ENCODE data around the gene CCDC9B.
A peak's percentile ranks its signal among the peaks of the same experiment; 100 is the strongest.

Gene CCDC9B

DNA sequence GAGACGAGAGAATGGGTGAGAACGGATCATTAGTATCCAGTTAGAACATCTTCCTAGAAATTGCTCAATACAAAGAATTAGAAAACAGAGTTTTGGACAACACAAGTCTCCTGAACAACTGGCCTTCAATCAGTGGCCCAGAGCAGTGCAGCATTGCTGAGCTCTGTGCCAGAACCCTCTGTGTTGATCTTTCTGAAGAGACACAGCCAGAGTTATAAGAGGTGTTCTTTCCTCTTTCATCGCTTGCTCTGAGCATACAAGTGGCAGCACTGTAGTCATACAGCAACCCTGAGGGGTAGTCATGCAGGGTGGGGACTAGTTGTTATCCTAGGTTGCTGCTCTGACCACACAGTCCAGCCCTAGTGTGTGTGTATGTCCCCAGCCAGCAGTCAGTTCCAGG, 45.7 kb upstream of the CCDC9B start:
- Histone ChIP-seq H3K4me2 (ENCODE audit: low read depth, low read length) (no peak overlapping the region), H3K9ac (ENCODE audit: low read length) (no peak overlapping the region), H4K20me1 (ENCODE audit: insufficient read depth, low read length) (no peaks in the 10 kb centered on the region), H3K4me3 (ENCODE audit: low read length) (no peak overlapping the region), H2AFZ (ENCODE audit: low read length) (no peak overlapping the region), H3K9me2 (replicated peaks; ENCODE audit: insufficient read depth, low read length) (no peaks in the 10 kb centered on the region), H3K27ac (ENCODE audit: low read length) (no peak overlapping the region), H3K36me3 (replicated peaks; ENCODE audit: insufficient read depth, low read length) (0 out of 2 replicates have a peak, but pooled peaks cover 5% of the 10 kb centered on the region), H3K9me3 (replicated peaks; ENCODE audit: insufficient read depth, low read length) (no peaks in the 10 kb centered on the region), H3F3A (ENCODE audit: insufficient read depth, low read length) (0 out of 2 replicates have a peak, but pooled peaks cover 2% of the 10 kb centered on the region), H3K79me2 (ENCODE audit: low read length) (peaks cover 30% of the 10 kb centered on the region), H3K4me1 (ENCODE audit: low read length) (no peaks in the 10 kb centered on the region), H3K27me3 (replicated peaks; ENCODE audit: insufficient read depth, low read length) (no peaks in the 10 kb centered on the region)
- TF ChIP-seq, protein P1, sequence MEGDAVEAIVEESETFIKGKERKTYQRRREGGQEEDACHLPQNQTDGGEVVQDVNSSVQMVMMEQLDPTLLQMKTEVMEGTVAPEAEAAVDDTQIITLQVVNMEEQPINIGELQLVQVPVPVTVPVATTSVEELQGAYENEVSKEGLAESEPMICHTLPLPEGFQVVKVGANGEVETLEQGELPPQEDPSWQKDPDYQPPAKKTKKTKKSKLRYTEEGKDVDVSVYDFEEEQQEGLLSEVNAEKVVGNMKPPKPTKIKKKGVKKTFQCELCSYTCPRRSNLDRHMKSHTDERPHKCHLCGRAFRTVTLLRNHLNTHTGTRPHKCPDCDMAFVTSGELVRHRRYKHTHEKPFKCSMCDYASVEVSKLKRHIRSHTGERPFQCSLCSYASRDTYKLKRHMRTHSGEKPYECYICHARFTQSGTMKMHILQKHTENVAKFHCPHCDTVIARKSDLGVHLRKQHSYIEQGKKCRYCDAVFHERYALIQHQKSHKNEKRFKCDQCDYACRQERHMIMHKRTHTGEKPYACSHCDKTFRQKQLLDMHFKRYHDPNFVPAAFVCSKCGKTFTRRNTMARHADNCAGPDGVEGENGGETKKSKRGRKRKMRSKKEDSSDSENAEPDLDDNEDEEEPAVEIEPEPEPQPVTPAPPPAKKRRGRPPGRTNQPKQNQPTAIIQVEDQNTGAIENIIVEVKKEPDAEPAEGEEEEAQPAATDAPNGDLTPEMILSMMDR (IDR thresholded peaks at IDR 0.05; ENCODE audit: low read length) = no peak
- no peak for TF ChIP-seq EZH2phosphoT487 (IDR thresholded peaks at IDR 0.05; ENCODE audit: low read length)
- no peak for TF ChIP-seq EZH2 (optimal IDR thresholded peaks at IDR 0.05; ENCODE audit: low read depth, low read length)
- DNase-seq = no peak

DNA sequence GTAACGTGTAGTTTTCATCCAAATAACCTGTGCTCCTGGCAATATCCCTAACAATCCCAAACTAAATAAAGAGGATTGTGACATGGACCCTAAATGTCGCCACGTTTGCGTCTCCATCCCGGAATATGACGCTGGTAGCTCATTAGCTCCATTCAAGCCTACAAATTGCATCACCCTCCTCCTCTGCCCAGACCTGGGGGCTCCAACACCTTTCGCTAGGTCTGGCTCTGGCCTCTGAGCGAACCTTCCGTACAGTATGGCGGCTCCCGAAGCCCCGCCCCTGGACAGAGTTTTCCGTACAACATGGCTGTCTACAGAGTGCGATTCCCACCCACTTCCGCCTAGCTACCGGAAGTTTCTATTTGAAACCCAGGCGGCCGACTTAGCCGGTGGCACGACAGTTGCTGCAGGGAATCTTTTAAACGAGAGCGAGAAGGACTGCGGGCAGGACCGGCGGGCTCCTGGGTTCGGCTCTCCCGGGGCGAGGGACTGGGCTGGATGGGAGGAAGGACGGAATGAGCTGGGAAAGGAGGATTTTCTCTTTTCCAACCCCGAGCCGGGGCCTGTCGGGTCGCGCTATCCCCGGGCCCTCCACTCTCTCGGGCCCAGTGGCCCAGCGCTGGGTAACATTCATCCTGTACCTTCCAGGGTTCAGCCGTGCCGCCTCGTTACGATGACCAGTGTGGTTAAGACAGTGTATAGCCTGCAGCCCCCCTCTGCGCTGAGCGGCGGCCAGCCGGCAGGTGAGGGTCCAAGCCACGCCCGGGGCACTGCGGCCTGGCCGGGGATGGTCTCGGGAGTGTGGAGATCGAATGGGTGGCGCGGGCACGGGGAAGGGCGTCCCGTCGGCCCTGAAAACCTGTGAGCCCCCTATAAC, 42.1 kb upstream of the CCDC9B start, which contains the start of gene KNSTRN:
Gene KNSTRN (plus strand): TSS at position 142 of the 877 bp plus-strand sequence. CDS start 115 bp downstream, at position 257.
- Histone ChIP-seq H3K4me2 (ENCODE audit: low read depth, low read length) (peak within 1 kb of the TSS; percentile 52), H3K9ac (ENCODE audit: low read length) (peak within 1 kb of the TSS; percentile 66), H3K36me3 (replicated peaks; ENCODE audit: insufficient read depth, low read length) (no peaks in the 10 kb centered on the region), H3K79me2 (ENCODE audit: low read length) (peaks cover 30% of the 10 kb centered on the region), H3F3A (ENCODE audit: insufficient read depth, low read length) (no peaks in the 10 kb centered on the region), H3K4me1 (ENCODE audit: low read length) (no peaks in the 10 kb centered on the region), H3K27me3 (replicated peaks; ENCODE audit: insufficient read depth, low read length) (no peaks in the 10 kb centered on the region), H3K27ac (ENCODE audit: low read length) (no peak within 1 kb of the TSS), H3K9me2 (replicated peaks; ENCODE audit: insufficient read depth, low read length) (no peaks in the 10 kb centered on the region), H4K20me1 (ENCODE audit: insufficient read depth, low read length) (no peaks in the 10 kb centered on the region), H3K4me3 (ENCODE audit: low read length) (peak within 1 kb of the TSS; percentile 80), H3K9me3 (replicated peaks; ENCODE audit: insufficient read depth, low read length) (no peaks in the 10 kb centered on the region), H2AFZ (ENCODE audit: low read length) (peak within 1 kb of the TSS; percentile 86)
- DNase-seq = peak; percentile 97
- TF ChIP-seq EZH2phosphoT487 (IDR thresholded peaks at IDR 0.05; ENCODE audit: low read length) (no peak), EZH2 (optimal IDR thresholded peaks at IDR 0.05; ENCODE audit: low read depth, low read length) (no peak)
- TF ChIP-seq, protein P1 (IDR thresholded peaks at IDR 0.05; ENCODE audit: low read length) = no peak

DNA sequence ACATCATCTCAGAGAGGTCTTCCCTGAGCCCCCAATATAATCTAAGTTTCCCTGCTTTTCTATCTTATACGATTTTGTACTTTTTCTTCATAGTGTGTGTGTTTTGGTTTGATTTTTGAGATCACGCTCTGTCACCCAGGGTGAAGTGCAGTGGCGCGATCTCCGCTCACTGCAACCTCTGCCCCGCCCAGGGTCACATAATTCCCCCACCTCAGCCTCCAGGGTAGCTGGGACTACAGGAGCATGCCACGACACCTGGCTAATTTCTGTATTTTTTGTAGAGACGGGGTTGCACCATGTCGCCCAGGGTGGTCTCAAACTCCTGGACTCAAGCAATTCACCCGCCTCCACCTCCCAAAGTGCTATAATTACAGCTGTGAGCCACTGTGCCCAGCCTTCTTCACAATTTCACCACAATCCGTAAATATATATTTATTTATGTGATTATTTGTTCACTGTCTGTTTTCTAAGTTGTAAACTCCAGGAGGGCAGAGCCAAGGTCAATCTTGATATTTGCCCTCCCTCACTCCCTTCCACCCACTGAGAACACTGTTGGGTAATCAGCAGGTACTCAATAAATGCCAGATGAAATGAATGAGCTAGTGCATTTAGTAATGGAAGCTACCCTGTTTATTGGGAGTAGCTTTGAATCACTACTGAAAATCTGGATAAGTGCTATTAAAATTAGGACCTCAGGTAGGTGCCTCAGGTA, 41.2 kb upstream of the CCDC9B start:
- Histone ChIP-seq H3K9me2 (replicated peaks; ENCODE audit: insufficient read depth, low read length) (no peaks in the 10 kb centered on the region), H3K27ac (ENCODE audit: low read length) (no peak overlapping the region), H3K27me3 (replicated peaks; ENCODE audit: insufficient read depth, low read length) (no peaks in the 10 kb centered on the region), H3K9me3 (replicated peaks; ENCODE audit: insufficient read depth, low read length) (no peaks in the 10 kb centered on the region), H2AFZ (ENCODE audit: low read length) (peak overlapping the region; percentile 86), H3K4me3 (ENCODE audit: low read length) (no peak overlapping the region), H3K36me3 (replicated peaks; ENCODE audit: insufficient read depth, low read length) (no peaks in the 10 kb centered on the region), H3K79me2 (ENCODE audit: low read length) (peaks cover 30% of the 10 kb centered on the region), H3K4me2 (ENCODE audit: low read depth, low read length) (peak overlapping the region; percentile 26; the same call in 1 of the 2 replicates), H4K20me1 (ENCODE audit: insufficient read depth, low read length) (no peaks in the 10 kb centered on the region), H3F3A (ENCODE audit: insufficient read depth, low read length) (no peaks in the 10 kb centered on the region), H3K9ac (ENCODE audit: low read length) (no peak overlapping the region), H3K4me1 (ENCODE audit: low read length) (no peaks in the 10 kb centered on the region)
- TF ChIP-seq, protein P1 (IDR thresholded peaks at IDR 0.05; ENCODE audit: low read length) = no peak
- no peak for TF ChIP-seq EZH2phosphoT487 (IDR thresholded peaks at IDR 0.05; ENCODE audit: low read length)
- TF ChIP-seq EZH2 (optimal IDR thresholded peaks at IDR 0.05; ENCODE audit: low read depth, low read length) = no peak
- DNase-seq = no peak
